ENCODE results near the gene CTLA4. TPM values are rescaled to one million over a fixed set of nuclear protein-coding genes. Genes with fewer than 3 reads are reported as not detected.

The CTLA4 gene
- total and polyA plus RNA-seq, 7 donors: 0.10 TPM; not detected in 6

- Histone ChIP-seq H3K4me1 (no peaks in the 10 kb centered on the region), H3K27me3 (ENCODE audit: insufficient read depth in 3 of 3, low read length in 2 of 3) (no peaks in the 10 kb centered on the region), H3K36me3 (ENCODE audit: insufficient read depth in 1 of 2, low read depth in 1 of 2) (no peaks in the 10 kb centered on the region), H3K27ac (no peak overlapping the region), H3K4me3 (no peak overlapping the region), H3K9me3 (no peaks in the 10 kb centered on the region)
- ATAC-seq: no peak
- no peak for TF ChIP-seq CTCF (IDR thresholded peaks at IDR 0.05)
- DNase-seq: no peak
- intact Hi-C loops (cut with DNase I): loop anchor here (5.0 kb wide), 2 partner anchors 97 to 432 kb away; no protein-coding TSS in a partner anchor
- WGBS, 3 donors: 37 to 56% (median 47%) methylated on average over 8 of the region's 8 CpGs
Observed at GRCh38 chr2:203914546-203915182, 47.1 kb downstream of the CTLA4 start.

- no peak for TF ChIP-seq CTCF (IDR thresholded peaks at IDR 0.05)
- H3K4me1 ChIP-seq: no peaks in the 10 kb centered on the region
- H3K4me3 ChIP-seq: no peak overlapping the region
- H3K36me3 ChIP-seq (ENCODE audit: insufficient read depth in 1 of 2, low read depth in 1 of 2): no peaks in the 10 kb centered on the region
- H3K27ac ChIP-seq: no peak overlapping the region
- ATAC-seq (no peak), DNase-seq (no peak)
- intact Hi-C loops (cut with DNase I): no loop called here
- H3K27me3 ChIP-seq (ENCODE audit: insufficient read depth in 3 of 3, low read length in 2 of 3): no peaks in the 10 kb centered on the region
- no peaks in the 10 kb centered on the region for H3K9me3 ChIP-seq
- WGBS, 3 donors: 55 to 72% (median 58%) methylated on average over 7 of the region's 7 CpGs
Observed at GRCh38 chr2:203915256-203915655, 47.7 kb downstream of the CTLA4 start.

- ATAC-seq (no peak), DNase-seq (no peak)
- H3K4me3 ChIP-seq: no peak overlapping the region
- H3K27ac ChIP-seq: no peak overlapping the region
- no peaks in the 10 kb centered on the region for H3K4me1 ChIP-seq
- no peaks in the 10 kb centered on the region for H3K9me3 ChIP-seq
- no peaks in the 10 kb centered on the region for H3K36me3 ChIP-seq (ENCODE audit: insufficient read depth in 1 of 2, low read depth in 1 of 2)
- no peaks in the 10 kb centered on the region for H3K27me3 ChIP-seq (ENCODE audit: insufficient read depth in 3 of 3, low read length in 2 of 3)
- TF ChIP-seq CTCF (IDR thresholded peaks at IDR 0.05): no peak
- intact Hi-C loops (cut with DNase I): no loop called here
Observed at GRCh38 chr2:203916756-203917155, 49.2 kb downstream of the CTLA4 start.

- intact Hi-C loops (cut with DNase I): no loop called here
- H3K27ac ChIP-seq: no peak overlapping the region
- H3K9me3 ChIP-seq: no peaks in the 10 kb centered on the region
- H3K4me3 ChIP-seq: no peak overlapping the region
- DNase-seq: no peak
- H3K27me3 ChIP-seq (ENCODE audit: insufficient read depth in 3 of 3, low read length in 2 of 3): no peaks in the 10 kb centered on the region
- no peaks in the 10 kb centered on the region for H3K36me3 ChIP-seq (ENCODE audit: insufficient read depth in 1 of 2, low read depth in 1 of 2)
- no peak for TF ChIP-seq CTCF (IDR thresholded peaks at IDR 0.05)
- no peak for ATAC-seq
- WGBS, 3 donors: 50 to 54% (median 52%) methylated on average over 7 of the region's 7 CpGs
- H3K4me1 ChIP-seq: no peaks in the 10 kb centered on the region
Observed at GRCh38 chr2:203918264-203918663, 50.7 kb downstream of the CTLA4 start.

GRCh38 chr2:203918839-203919238, 51.3 kb downstream of the CTLA4 start:
- ATAC-seq: no peak
- no peaks in the 10 kb centered on the region for H3K4me1 ChIP-seq
- H3K36me3 ChIP-seq (ENCODE audit: insufficient read depth in 1 of 2, low read depth in 1 of 2): no peaks in the 10 kb centered on the region
- no peak overlapping the region for H3K4me3 ChIP-seq
- intact Hi-C loops (cut with DNase I): no loop called here
- H3K27me3 ChIP-seq (ENCODE audit: insufficient read depth in 3 of 3, low read length in 2 of 3): no peaks in the 10 kb centered on the region
- no peak for DNase-seq
- H3K9me3 ChIP-seq: no peaks in the 10 kb centered on the region
- TF ChIP-seq CTCF (IDR thresholded peaks at IDR 0.05): no peak
- 39 to 57% (median 49%) methylated on average over 3 of the region's 3 CpGs for WGBS, 3 donors
- H3K27ac ChIP-seq: no peak overlapping the region
